Measurements from ENCODE around the gene SPINT2. TPM values are rescaled to one million over a fixed set of nuclear protein-coding genes. Genes with fewer than 3 reads are reported as not detected.

SPINT2 gene
- total RNA-seq, 4 donors from 2014 or later: 396 to 1,376 (median 946) TPM

- no peaks in the 10 kb centered on the region for H3K9me3 ChIP-seq
- no peaks in the 10 kb centered on the region for H3K36me3 ChIP-seq
- DNase-seq: no peak
- peak overlapping the region in 3 of 4 donors; percentile 92 to 98 (median 94) for H3K27ac ChIP-seq
- intact Hi-C loops (cut with DNase I; ENCODE audit: low total_unique reads) (no loop called here), in situ Hi-C loops (cut with MboI; ENCODE audit: low pct_ligation_motif_present in 1 of 4, low pct_unique_long_range_greater_than_20kb in 1 of 4, low sequenced_read_pairs in 3 of 4) (no loop called here)
- no peaks in the 10 kb centered on the region for H3K27me3 ChIP-seq
- WGBS, 2 donors (ENCODE audit: low coverage in 1 of 2): 75 to 79% methylated on average over 2 to 7 of the region's 7 CpGs
- H3K4me1 ChIP-seq: peaks cover 5 to 40% (median 28%) of the 10 kb centered on the region in 4 donors
- no peak overlapping the region for H3K4me3 ChIP-seq
- TF ChIP-seq, protein P1, sequence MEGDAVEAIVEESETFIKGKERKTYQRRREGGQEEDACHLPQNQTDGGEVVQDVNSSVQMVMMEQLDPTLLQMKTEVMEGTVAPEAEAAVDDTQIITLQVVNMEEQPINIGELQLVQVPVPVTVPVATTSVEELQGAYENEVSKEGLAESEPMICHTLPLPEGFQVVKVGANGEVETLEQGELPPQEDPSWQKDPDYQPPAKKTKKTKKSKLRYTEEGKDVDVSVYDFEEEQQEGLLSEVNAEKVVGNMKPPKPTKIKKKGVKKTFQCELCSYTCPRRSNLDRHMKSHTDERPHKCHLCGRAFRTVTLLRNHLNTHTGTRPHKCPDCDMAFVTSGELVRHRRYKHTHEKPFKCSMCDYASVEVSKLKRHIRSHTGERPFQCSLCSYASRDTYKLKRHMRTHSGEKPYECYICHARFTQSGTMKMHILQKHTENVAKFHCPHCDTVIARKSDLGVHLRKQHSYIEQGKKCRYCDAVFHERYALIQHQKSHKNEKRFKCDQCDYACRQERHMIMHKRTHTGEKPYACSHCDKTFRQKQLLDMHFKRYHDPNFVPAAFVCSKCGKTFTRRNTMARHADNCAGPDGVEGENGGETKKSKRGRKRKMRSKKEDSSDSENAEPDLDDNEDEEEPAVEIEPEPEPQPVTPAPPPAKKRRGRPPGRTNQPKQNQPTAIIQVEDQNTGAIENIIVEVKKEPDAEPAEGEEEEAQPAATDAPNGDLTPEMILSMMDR (IDR thresholded peaks at IDR 0.05): no peak
- no peak for TF ChIP-seq EP300 (IDR thresholded peaks at IDR 0.05; ENCODE audit: low read depth)
- TF ChIP-seq POLR2A (IDR thresholded peaks at IDR 0.05): no peak
- TF ChIP-seq POLR2AphosphoS5 (IDR thresholded peaks at IDR 0.05): peak in 1 of 3 donors; percentile 30
These were observed 1.6 kb upstream of the SPINT2 start for GRCh38 chr19:38262585-38263268.

DNA sequence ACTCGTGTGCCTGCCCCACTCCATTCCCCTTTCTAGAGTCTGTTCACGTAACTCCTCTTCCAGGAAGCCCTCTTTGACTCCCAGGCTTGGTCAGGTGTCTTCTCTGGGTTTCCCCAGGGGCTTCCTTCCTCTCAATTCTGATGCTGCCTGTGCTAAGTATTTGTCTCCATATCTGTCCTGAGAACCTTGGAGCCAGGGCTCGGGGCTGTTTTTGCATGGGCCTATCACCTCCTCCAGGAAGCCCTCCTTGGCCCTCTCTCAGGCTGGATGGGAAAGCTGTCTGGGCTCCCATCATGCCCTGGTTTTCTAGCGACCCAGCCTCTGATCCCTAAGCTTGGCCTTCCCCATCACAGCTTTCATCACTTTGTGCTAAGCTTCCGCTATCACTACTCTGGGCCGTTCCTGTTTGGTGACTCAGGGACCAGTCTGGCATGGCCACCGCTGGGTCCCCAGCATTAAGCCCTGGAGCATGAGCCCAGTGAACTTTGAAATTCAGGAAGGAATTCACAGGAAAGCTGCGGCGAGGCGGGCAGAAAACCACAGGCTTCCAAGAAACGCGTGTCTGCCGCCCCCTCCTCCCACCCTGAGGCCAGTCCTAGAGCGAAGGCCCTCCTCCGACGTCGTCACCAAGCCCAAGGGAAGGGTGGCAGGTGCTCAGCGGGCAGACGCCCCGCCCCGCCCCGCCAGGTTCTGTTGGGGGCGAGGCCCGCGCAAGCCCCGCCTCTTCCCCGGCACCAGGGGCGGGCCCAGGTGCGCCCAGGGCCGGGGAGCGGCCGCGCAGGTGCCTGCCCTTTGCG, 486 bp upstream of the SPINT2 start:
- Histone ChIP-seq H3K9me3 (no peaks in the 10 kb centered on the region), H3K27me3 (no peaks in the 10 kb centered on the region), H3K4me3 (peak overlapping the region; percentile 63 to 81 (median 66)), H3K36me3 (no peaks in the 10 kb centered on the region), H3K4me1 (peaks cover 5 to 52% (median 36%) of the 10 kb centered on the region in 4 donors), H3K27ac (peak overlapping the region; percentile 92 to 98 (median 94))
- in situ Hi-C loops (cut with MboI; ENCODE audit: low pct_ligation_motif_present in 1 of 4, low pct_unique_long_range_greater_than_20kb in 1 of 4, low sequenced_read_pairs in 3 of 4): no loop called here
- DNase-seq: peak; percentile 96
- WGBS, 2 donors (ENCODE audit: low coverage in 1 of 2): 19 to 41% methylated on average over 3 to 19 of the region's 34 CpGs
- intact Hi-C loops (cut with DNase I; ENCODE audit: low total_unique reads): no loop called here
- TF ChIP-seq POLR2AphosphoS5 (IDR thresholded peaks at IDR 0.05) (no peak), POLR2A (IDR thresholded peaks at IDR 0.05) (no peak), EP300 (IDR thresholded peaks at IDR 0.05; ENCODE audit: low read depth) (no peak)
- TF ChIP-seq, protein P1 (IDR thresholded peaks at IDR 0.05): no peak

- intact Hi-C loops (cut with DNase I; ENCODE audit: low total_unique reads): no loop called here
- 31 to 41% methylated on average over 10 to 14 of the region's 14 CpGs for WGBS, 2 donors (ENCODE audit: low coverage in 1 of 2)
- TF ChIP-seq POLR2A (IDR thresholded peaks at IDR 0.05): no peak
- TF ChIP-seq, protein P1 (IDR thresholded peaks at IDR 0.05): peak in 2 of 5 experiments; percentile 12 to 25
- TF ChIP-seq POLR2AphosphoS5 (IDR thresholded peaks at IDR 0.05): peak in 1 of 3 donors; percentile 24
- TF ChIP-seq EP300 (IDR thresholded peaks at IDR 0.05; ENCODE audit: low read depth): no peak
- no peaks in the 10 kb centered on the region for H3K36me3 ChIP-seq
- in situ Hi-C loops (cut with MboI; ENCODE audit: low pct_ligation_motif_present in 1 of 4, low pct_unique_long_range_greater_than_20kb in 1 of 4, low sequenced_read_pairs in 3 of 4): no loop called here
- no peaks in the 10 kb centered on the region for H3K27me3 ChIP-seq
- H3K4me1 ChIP-seq: peaks cover 5 to 63% (median 40%) of the 10 kb centered on the region in 4 donors
- peak overlapping the region; percentile 92 to 98 (median 94) for H3K27ac ChIP-seq
- peak overlapping the region; percentile 4 to 81 (median 66) for H3K4me3 ChIP-seq
- DNase-seq: peak; percentile 63
- H3K9me3 ChIP-seq: no peaks in the 10 kb centered on the region
These were observed 964 bp downstream of the SPINT2 start for GRCh38 chr19:38265213-38265861.
